CD4-positive, alpha-beta T cell treated with Interleukin-6 for 4 hours (primary cell): ENCODE results near the gene ATG9A.
"Not testable (repeated sequence)": the region's sequence is repeated elsewhere in the genome, so short reads cannot be mapped to it uniquely, and the experiment has no call there.

Experiments used
- DNase-seq: peaks from one replicate; pipeline ENCODE4 v3.0.0-alpha.2; 2020; ENCODE audit warnings: mixed read lengths

ATG9A gene

GRCh38 chr2:219205981-219206327, 23.5 kb downstream of the ATG9A start:
- no peak for DNase-seq

- no peak for DNase-seq
Measured at GRCh38 chr2:219205165-219205538, 24.3 kb downstream of the ATG9A start.

- no peak for DNase-seq
Measured at GRCh38 chr2:219204425-219205164, 24.8 kb downstream of the ATG9A start.

DNA sequence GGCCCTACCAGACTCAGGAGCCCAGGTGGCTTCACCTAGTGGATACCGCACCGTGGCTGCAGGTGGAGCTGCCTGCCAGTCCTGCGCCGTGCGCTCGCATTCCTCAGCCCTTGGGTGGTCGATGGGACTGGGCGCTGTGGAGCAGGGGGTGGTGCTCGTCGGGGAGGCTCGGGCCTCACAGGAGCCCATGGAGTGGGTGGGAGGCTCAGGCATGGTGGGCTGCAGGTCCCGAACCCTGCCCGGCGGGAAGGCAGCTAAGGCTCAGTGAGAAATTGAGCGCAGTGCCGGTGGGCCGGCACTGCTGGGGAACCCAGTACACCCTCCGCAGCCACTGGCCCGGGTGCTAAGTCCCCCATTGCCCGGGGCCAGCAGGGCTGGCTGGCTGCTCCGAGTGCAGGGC, 28.1 kb downstream of the ATG9A start:
- DNase-seq = not testable (repeated sequence)

- peak; percentile 32 for DNase-seq
Measured at GRCh38 chr2:219200502-219201326, 28.7 kb downstream of the ATG9A start.

GRCh38 chr2:219199470-219200211, 29.8 kb downstream of the ATG9A start:
- no peak for DNase-seq

DNA sequence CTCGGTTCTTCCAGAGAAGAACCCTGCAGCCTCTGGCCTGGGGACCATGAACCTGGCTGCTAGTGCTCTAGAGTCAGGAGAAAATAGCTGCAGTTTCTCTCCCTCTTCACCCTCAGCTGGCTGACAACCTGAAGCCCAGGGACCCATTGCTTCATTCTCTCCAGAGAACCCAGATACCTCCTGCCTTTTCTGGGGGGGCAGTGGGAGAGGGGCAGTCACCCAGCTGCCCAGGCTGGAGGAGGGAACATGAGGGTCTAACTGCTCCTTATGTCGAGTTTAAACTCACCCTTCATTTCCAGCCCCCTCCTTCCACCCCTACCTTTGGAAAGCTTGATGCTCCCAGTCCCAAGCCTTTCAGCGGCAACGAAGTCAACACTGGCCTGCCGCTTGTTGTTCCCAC, 30.5 kb downstream of the ATG9A start:
- DNase-seq = no peak

GRCh38 chr2:219197388-219197787, 32.0 kb downstream of the ATG9A start:
- DNase-seq = no peak

GRCh38 chr2:219186754-219187456, 42.5 kb downstream of the ATG9A start:
- no peak for DNase-seq

DNA sequence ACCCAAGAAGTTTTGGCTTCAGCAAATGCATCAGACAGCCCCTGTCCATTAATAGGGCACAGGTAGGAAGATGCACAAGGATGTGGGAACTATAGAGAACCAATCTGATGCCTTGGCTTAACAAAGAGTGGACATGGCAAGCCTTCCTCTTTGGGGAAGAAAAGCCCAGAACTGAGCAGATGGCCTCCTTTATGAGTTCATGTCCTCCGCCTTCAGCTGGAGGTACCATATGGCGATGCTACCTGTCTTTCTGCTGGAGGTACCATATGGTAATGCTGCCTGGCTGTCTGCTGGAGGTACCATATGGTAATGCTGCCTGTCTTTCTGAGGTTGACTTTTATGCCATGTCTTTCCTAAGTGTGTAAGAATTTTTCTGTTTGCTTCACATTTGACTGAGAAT, 45.3 kb downstream of the ATG9A start:
- no peak for DNase-seq

- DNase-seq = no peak
Measured at GRCh38 chr2:219183151-219183772, 46.2 kb downstream of the ATG9A start.

DNA sequence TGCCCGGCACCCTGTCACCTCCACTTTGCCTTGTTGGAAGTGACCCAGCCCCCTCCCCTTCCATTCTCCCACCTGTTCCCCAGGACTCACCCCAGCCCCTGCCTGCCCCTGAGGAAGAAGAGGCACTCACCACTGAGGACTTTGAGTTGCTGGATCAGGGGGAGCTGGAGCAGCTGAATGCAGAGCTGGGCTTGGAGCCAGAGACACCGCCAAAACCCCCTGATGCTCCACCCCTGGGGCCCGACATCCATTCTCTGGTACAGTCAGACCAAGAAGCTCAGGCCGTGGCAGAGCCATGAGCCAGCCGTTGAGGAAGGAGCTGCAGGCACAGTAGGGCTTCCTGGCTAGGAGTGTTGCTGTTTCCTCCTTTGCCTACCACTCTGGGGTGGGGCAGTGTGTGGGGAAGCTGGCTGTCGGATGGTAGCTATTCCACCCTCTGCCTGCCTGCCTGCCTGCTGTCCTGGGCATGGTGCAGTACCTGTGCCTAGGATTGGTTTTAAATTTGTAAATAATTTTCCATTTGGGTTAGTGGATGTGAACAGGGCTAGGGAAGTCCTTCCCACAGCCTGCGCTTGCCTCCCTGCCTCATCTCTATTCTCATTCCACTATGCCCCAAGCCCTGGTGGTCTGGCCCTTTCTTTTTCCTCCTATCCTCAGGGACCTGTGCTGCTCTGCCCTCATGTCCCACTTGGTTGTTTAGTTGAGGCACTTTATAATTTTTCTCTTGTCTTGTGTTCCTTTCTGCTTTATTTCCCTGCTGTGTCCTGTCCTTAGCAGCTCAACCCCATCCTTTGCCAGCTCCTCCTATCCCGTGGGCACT, 46.9 kb downstream of the ATG9A start:
- DNase-seq = peak; percentile 24

GRCh38 chr2:219181531-219181930, 47.9 kb downstream of the ATG9A start:
- DNase-seq = no peak

GRCh38 chr2:219180961-219181360, 48.5 kb downstream of the ATG9A start:
- no peak for DNase-seq

DNA sequence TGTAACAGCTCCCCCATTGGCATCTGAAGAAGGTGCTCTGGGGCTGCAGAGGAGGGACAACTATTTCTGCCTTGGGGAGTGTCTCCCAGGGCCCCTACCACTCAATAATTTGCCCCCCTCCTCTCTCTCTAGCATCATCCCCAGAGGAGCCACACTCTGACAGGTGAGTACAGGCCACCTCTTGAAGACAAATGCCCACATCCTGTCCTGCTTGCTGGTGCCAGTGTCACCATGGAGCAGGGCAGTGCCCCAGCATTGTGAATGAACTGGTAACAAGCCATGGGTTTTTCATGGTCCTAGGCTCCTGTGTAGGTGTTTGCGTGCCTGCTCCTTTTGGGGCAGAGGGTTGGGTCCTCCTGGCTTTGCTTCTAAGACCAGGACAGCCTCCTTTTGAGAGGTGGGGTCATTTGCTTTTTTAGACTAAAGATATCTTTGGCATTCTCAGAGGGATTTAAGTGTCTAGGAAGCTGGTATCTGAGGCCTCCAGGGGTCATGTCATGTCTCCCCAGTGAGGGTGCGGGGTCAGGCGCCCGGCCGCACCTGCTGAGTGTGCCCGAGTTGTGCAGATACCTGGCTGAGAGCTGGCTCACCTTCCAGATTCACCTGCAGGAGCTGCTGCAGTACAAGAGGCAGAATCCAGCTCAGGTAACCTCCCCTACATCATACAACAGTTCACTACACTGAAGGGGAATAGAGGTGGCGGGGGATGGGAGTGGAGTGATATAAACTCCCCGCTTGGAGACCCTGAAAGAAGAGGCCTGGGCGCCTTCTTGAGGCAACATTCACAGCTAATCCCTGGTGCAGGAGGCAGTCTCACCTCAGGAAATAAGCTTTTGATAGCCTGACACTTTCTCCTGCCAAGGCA, 49.6 kb downstream of the ATG9A start:
- DNase-seq = no peak

- DNase-seq = peak; percentile 63
Measured at GRCh38 chr2:219178377-219179175, 50.9 kb downstream of the ATG9A start.

DNA sequence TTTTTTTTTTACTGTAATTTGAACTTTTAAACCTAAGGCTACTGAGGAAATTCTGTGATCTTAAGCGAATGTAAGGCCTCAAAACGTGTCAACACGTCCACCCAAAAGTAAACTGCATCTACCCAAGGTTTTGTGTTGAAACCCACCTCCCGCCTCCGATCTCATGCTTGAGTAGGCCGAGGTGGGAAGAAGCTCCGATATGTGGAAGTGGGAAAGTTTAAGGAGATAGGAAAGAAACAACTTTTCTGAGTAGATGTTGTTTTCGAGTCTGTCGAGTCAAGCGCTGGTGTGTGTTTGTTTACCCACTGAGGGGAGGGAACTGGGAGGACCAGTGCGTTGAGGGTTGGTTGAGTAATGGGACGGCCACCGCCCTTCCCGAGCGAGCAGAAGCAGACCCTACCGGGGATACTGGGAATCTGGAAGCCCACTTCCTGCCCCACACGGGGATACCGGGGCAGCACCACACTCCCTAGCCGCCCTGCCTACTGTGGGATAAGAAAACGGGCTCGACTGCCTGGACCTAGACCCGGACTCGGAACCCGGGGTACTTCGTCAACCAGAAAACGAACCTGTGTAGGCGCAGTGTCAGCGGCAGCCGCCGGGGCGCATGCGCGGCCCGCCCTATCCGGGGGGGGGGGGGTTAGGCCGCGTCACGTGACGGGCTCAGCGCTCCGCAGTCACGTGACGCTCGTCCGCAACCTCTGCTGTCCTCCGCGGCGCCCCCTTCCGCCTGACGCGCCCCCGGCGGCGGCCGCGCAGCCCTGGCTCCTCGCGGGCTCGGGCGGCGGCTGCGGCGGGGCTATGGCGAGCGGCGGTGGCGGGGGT, 51.7 kb downstream of the ATG9A start, which contains the start of gene RETREG2:
Gene RETREG2 (plus strand): TSS at position 724 of the 825 bp plus-strand sequence. CDS start 78 bp downstream, at position 802.
- peak; percentile 90 for DNase-seq

- peak; percentile 91 for DNase-seq
Measured at GRCh38 chr2:219176818-219177551, 52.5 kb downstream of the ATG9A start, which contains the start of gene CNPPD1. Gene CNPPD1 (minus strand): TSS chr2:219176925. CDS start chr2:219176828, 97 bp downstream.
